Esophagus muscularis mucosa (tissue), 4 donors: ENCODE results near the gene CHFR.

Experiments used
- EP300 ChIP-seq: sonication (generic); formaldehyde crosslinking; IDR thresholded peaks from one replicate; pipeline ENCODE4 v1.6.1; 2017; ENCODE audit warnings: antibody characterized with exemption
- POLR2A ChIP-seq: fragments of 450-650 bp; IDR thresholded peaks from one replicate; pipeline ENCODE4 v1.6.1; 2017; ENCODE audit warnings: antibody characterized with exemption, moderate library complexity, mild to moderate bottlenecking, low read depth
- TF ChIP-seq, protein P1 (sequence below), 3 experiments: fragments of 200-600 bp in 2 of 3; fragments of 450-650 bp in 1 of 3; sonication (generic) in 2 of 3; IDR thresholded peaks; one replicate each; pipeline ENCODE4 v1.5.1; 2017 to 2019; ENCODE audit warnings: antibody characterized with exemption in 3 of 3, mild to moderate bottlenecking in 2 of 3, moderate library complexity in 1 of 3

DNA sequence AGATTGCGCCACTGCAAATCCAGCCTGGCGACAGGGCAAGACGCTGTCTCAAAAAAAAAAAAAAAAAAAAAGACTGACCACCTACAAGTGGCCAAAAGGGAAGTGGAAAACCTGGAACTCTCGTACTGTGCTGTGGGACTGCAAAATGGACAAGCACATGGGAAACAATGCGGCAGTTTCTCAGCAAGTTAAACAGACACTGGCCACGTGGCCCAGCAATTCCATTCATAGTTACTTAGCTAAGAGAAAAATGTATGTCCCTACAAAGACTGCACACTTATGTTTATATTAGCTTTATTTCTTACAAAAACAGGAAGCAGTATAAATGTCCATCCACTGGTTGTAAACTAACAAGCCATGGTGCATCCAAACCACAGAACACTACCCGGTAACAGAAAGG is 5.6 kb downstream of the CHFR start:
- TF ChIP-seq, protein P1, sequence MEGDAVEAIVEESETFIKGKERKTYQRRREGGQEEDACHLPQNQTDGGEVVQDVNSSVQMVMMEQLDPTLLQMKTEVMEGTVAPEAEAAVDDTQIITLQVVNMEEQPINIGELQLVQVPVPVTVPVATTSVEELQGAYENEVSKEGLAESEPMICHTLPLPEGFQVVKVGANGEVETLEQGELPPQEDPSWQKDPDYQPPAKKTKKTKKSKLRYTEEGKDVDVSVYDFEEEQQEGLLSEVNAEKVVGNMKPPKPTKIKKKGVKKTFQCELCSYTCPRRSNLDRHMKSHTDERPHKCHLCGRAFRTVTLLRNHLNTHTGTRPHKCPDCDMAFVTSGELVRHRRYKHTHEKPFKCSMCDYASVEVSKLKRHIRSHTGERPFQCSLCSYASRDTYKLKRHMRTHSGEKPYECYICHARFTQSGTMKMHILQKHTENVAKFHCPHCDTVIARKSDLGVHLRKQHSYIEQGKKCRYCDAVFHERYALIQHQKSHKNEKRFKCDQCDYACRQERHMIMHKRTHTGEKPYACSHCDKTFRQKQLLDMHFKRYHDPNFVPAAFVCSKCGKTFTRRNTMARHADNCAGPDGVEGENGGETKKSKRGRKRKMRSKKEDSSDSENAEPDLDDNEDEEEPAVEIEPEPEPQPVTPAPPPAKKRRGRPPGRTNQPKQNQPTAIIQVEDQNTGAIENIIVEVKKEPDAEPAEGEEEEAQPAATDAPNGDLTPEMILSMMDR (IDR thresholded peaks at IDR 0.05), result no peak
- no peak for TF ChIP-seq EP300
- no peak for TF ChIP-seq POLR2A
